Thymus (tissue), 11 donors: ENCODE data around the gene SPTBN5. TPM values are rescaled to one million over a fixed set of nuclear protein-coding genes. Genes with fewer than 3 reads are reported as not detected.

Experiments used
- DNase-seq, 9 donors: peaks; one replicate each; pipeline ENCODE4 v3.0.0-alpha.2; 2013; ENCODE audit warnings: low spot score in 9 of 9, low read depth in 6 of 9, missing footprints in 1 of 9
- H3K27ac ChIP-seq, 2 donors: one replicate each; pipeline ENCODE4 v1.5.1; 2013; ENCODE audit warnings: control low read depth in 1 of 2, low read depth in 1 of 2, low read length in 1 of 2, mild to moderate bottlenecking in 1 of 2, moderate library complexity in 1 of 2
- H3K27me3 ChIP-seq, 2 donors: one replicate each; pipeline ENCODE4 v1.5.1; 2013; ENCODE audit warnings: low read length in 1 of 2; ENCODE audit not compliant: control insufficient read depth in 2 of 2, insufficient read depth in 1 of 2
- H3K36me3 ChIP-seq, 2 donors: one replicate each; pipeline ENCODE4 v1.5.1; 2013; ENCODE audit warnings: low read length in 1 of 2, mild to moderate bottlenecking in 1 of 2, moderate library complexity in 1 of 2; ENCODE audit not compliant: control insufficient read depth in 2 of 2, insufficient read depth in 2 of 2
- H3K4me1 ChIP-seq, 2 donors: one replicate each; pipeline ENCODE4 v1.5.1; 2013; ENCODE audit warnings: low read length in 2 of 2; ENCODE audit not compliant: control insufficient read depth in 2 of 2, insufficient read depth in 2 of 2
- H3K4me3 ChIP-seq, 2 donors: one replicate each; pipeline ENCODE4 v1.5.1; 2013; ENCODE audit warnings: low read length in 2 of 2, control low read depth in 1 of 2, mild to moderate bottlenecking in 1 of 2
- H3K9me3 ChIP-seq, 2 donors: one replicate each; pipeline ENCODE4 v1.5.1; 2013; ENCODE audit warnings: low read length in 1 of 2, mild to moderate bottlenecking in 1 of 2; ENCODE audit not compliant: control insufficient read depth in 2 of 2, insufficient read depth in 1 of 2
- WGBS: extraction: QIAGEN DNeasy Blood & Tissue Kit; methylation state at CpG from one replicate; pipeline ENCODE4 v1.1.7; 2013; 5-methylcytosine and 5-hydroxymethylcytosine counted together
- polyA plus RNA-seq: library from polyadenylated mRNA; stranded (reverse); fragments of 200-250 nt; gene quantifications from one replicate; pipeline ENCODE4 v1.2.3, GENCODE V29; 2013
- total RNA-seq: library from RNA; stranded (reverse); fragments of 120-200 nt; gene quantifications from one replicate; pipeline ENCODE4 v1.2.4, GENCODE V29; 2013
- donor health status: healthy.

SPTBN5 gene
- total and polyA plus RNA-seq, 2 donors: 0.57 to 1.6 TPM

GRCh38 chr15:41844814-41845213, 49.0 kb downstream of the SPTBN5 start:
- no peaks in the 10 kb centered on the region for H3K9me3 ChIP-seq
- H3K4me1 ChIP-seq: no peaks in the 10 kb centered on the region
- H3K4me3 ChIP-seq: no peak overlapping the region
- no peak for DNase-seq
- WGBS: 90% methylated on average over 12 of the region's 12 CpGs
- no peaks in the 10 kb centered on the region for H3K27me3 ChIP-seq
- peaks cover 31 to 53% of the 10 kb centered on the region in 2 donors for H3K36me3 ChIP-seq
- no peak overlapping the region for H3K27ac ChIP-seq

DNA sequence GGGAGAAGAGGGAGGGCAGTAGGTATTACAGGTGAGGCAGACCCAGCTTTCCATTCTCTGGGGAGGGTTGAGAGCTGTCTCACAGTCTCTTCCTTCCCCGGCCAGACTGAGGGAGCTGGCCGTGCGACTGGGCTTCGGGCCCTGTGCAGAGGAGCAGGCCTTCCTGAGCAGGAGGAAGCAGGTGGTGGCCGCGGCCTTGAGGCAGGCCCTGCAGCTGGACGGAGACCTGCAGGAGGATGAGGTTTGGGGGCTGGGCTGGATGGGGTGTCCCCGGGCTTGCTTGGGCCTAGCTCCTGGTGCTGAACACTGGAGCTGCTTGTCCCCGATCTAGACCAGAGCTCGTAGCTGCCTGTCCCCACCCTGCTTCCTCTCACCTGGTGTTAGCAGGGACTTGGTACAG, 50.3 kb downstream of the SPTBN5 start:
- no peak overlapping the region for H3K4me3 ChIP-seq
- H3K27ac ChIP-seq: no peak overlapping the region
- no peaks in the 10 kb centered on the region for H3K9me3 ChIP-seq
- H3K36me3 ChIP-seq: peaks cover 31 to 46% of the 10 kb centered on the region in 2 donors
- H3K27me3 ChIP-seq: no peaks in the 10 kb centered on the region
- 71% methylated on average over 10 of the region's 10 CpGs for WGBS
- no peaks in the 10 kb centered on the region for H3K4me1 ChIP-seq
- no peak for DNase-seq

- H3K36me3 ChIP-seq: peaks cover 19 to 38% of the 10 kb centered on the region in 2 donors
- WGBS: 88% methylated on average over 12 of the region's 12 CpGs
Measured at GRCh38 chr15:41842229-41842628, 51.6 kb downstream of the SPTBN5 start.

GRCh38 chr15:41841131-41841530, 52.7 kb downstream of the SPTBN5 start:
- H3K36me3 ChIP-seq: peaks cover 13 to 27% of the 10 kb centered on the region in 2 donors
- H3K4me3 ChIP-seq: no peak overlapping the region

More at GRCh38 chr15:41842229-41842628, 51.6 kb downstream of the SPTBN5 start:
- no peaks in the 10 kb centered on the region for H3K27me3 ChIP-seq
- no peak overlapping the region for H3K27ac ChIP-seq
- no peaks in the 10 kb centered on the region for H3K4me1 ChIP-seq
- no peak for DNase-seq
- H3K9me3 ChIP-seq: no peaks in the 10 kb centered on the region
- H3K4me3 ChIP-seq: no peak overlapping the region

DNA sequence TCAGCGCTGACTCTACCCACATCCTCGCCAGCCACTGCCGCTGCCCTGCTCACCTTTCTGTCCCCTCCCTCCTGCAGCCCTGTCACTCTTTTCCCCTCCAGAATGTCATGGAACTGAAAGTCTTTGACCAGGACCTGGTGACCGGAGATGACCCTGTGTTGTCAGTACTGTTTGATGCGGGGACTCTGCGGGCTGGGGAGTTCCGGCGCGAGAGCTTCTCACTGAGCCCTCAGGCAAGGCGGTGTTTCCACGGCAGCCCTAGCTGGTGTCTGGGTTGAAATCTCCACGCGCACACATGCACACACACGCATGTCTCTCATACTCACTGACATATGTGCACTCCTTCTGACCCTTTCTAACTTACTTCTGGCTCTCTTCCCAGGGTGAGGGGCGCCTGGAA, 53.2 kb downstream of the SPTBN5 start:
- Histone ChIP-seq H3K27ac (no peak overlapping the region), H3K4me3 (no peak overlapping the region), H3K36me3 (peaks cover 9 to 22% of the 10 kb centered on the region in 2 donors), H3K4me1 (no peaks in the 10 kb centered on the region), H3K27me3 (no peaks in the 10 kb centered on the region), H3K9me3 (no peaks in the 10 kb centered on the region)
- no peak for DNase-seq
- WGBS: 99% methylated on average over 15 of the region's 15 CpGs

More at GRCh38 chr15:41841131-41841530, 52.7 kb downstream of the SPTBN5 start:
- no peak for DNase-seq
- Histone ChIP-seq H3K9me3 (no peaks in the 10 kb centered on the region), H3K27me3 (no peaks in the 10 kb centered on the region), H3K4me1 (no peaks in the 10 kb centered on the region), H3K27ac (no peak overlapping the region)
- WGBS: 97% methylated on average over 10 of the region's 10 CpGs

GRCh38 chr15:41839781-41840491, 53.9 kb downstream of the SPTBN5 start:
- H3K9me3 ChIP-seq: no peaks in the 10 kb centered on the region
- H3K4me1 ChIP-seq: no peaks in the 10 kb centered on the region
- H3K4me3 ChIP-seq: no peak overlapping the region
- no peak overlapping the region for H3K27ac ChIP-seq
- no peaks in the 10 kb centered on the region for H3K27me3 ChIP-seq
- no peak for DNase-seq
- 98% methylated on average over 16 of the region's 16 CpGs for WGBS
- peaks cover 8 to 20% of the 10 kb centered on the region in 2 donors for H3K36me3 ChIP-seq

- H3K4me1 ChIP-seq: no peaks in the 10 kb centered on the region
- no peak for DNase-seq
- 93% methylated on average over 6 of the region's 6 CpGs for WGBS
- H3K9me3 ChIP-seq: no peaks in the 10 kb centered on the region
- H3K27ac ChIP-seq: no peak within 1 kb of the TSS
- no peaks in the 10 kb centered on the region for H3K27me3 ChIP-seq
- no peak within 1 kb of the TSS for H3K4me3 ChIP-seq
- H3K36me3 ChIP-seq: peaks cover 3 to 18% of the 10 kb centered on the region in 2 donors
Measured at GRCh38 chr15:41838400-41838897, 55.4 kb downstream of the SPTBN5 start, which contains the start of gene PLA2G4B. Gene PLA2G4B, plus strand, starts transcription at chr15:41838847. Its CDS starts 67 bp downstream, at chr15:41838914.

GRCh38 chr15:41836713-41837454, 57.0 kb downstream of the SPTBN5 start:
- Histone ChIP-seq H3K9me3 (no peaks in the 10 kb centered on the region), H3K27ac (no peak overlapping the region), H3K4me3 (no peak overlapping the region), H3K4me1 (peaks cover 0 to 12% of the 10 kb centered on the region in 2 donors), H3K36me3 (peaks cover 0 to 23% of the 10 kb centered on the region in 2 donors), H3K27me3 (no peaks in the 10 kb centered on the region)
- no peak for DNase-seq
- WGBS: 92% methylated on average over 23 of the region's 23 CpGs

GRCh38 chr15:41836073-41836472, 57.8 kb downstream of the SPTBN5 start:
- H3K27ac ChIP-seq: no peak overlapping the region
- no peaks in the 10 kb centered on the region for H3K9me3 ChIP-seq
- H3K4me1 ChIP-seq: peaks cover 5 to 20% of the 10 kb centered on the region in 2 donors
- H3K36me3 ChIP-seq: peaks cover 0 to 16% of the 10 kb centered on the region in 2 donors
- H3K4me3 ChIP-seq: no peak overlapping the region
- H3K27me3 ChIP-seq: no peaks in the 10 kb centered on the region
- DNase-seq: no peak
- WGBS: 71% methylated on average over 6 of the region's 6 CpGs
